GM19099 (cell line): ENCODE results near the gene LTBP2.

Experiments
- POLR2A ChIP-seq: IDR thresholded peaks from 3 replicates; pipeline ENCODE4 v1.6.1; 2011; ENCODE audit warnings: low read depth; ENCODE audit not compliant: insufficient read length; ENCODE audit errors: extremely low read depth

The LTBP2 gene

DNA sequence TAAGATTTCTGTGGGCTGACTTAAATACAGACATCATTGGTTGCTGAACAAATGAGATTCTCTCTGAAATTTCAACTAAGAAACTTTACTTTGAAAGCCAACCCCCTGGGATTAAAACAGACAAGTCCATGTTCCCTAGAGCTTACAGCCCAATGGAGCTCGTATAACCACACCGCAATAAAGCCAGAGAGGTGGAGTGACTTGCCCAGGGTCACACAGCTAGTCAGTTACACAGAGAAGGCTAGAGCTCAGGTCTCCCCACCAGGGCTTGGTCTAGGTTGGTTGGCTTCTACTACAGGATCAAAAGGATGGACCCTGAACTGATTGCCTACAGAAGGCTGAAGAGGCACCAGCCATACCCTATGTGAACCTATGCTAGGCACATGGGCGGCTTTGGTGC is 8.9 kb upstream of the LTBP2 start:
- no peak for TF ChIP-seq POLR2A

DNA sequence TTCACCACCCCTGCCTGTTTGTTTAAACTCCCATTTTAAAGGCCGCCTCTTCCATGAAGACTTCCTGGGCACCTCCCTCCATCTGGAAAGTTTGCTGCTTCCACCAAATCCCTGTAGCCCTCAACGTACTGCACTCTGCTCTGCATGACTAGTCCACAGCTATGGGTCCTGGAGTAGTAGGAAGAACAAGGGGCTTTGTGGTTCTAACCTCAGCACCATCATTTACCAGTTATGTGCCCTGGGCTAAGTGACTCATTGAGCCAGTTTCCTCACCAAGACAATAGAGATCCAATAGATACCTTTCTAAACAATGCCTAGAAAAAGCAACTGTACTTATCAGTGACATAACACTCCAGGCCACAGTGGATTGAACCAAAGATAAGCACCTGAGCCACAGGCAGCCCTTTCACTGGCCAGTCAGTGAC is 8.5 kb upstream of the LTBP2 start:
- TF ChIP-seq POLR2A = no peak

DNA sequence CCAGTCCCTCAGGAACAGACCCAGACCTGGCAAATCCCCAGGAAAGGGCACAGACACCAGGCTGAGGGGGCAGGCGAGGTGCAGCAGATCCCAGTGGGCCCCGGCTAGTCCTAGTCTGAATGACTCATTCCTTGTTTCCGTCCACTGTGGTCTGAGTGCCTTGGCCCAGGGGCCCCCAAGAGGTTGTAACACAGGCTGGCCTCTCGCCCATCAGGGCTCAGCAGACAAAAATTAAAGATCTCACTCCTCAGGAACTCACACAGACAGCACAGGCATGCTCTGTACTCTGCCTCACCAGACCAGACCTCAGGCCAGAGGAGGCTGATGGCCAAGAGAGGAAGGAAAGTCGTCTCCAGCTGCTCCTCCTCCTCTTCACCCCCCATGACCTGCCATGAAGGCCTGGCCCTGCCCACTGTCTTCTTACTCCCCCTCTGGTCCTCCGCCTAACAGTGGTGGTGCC is 7.7 kb upstream of the LTBP2 start:
- TF ChIP-seq POLR2A = no peak

DNA sequence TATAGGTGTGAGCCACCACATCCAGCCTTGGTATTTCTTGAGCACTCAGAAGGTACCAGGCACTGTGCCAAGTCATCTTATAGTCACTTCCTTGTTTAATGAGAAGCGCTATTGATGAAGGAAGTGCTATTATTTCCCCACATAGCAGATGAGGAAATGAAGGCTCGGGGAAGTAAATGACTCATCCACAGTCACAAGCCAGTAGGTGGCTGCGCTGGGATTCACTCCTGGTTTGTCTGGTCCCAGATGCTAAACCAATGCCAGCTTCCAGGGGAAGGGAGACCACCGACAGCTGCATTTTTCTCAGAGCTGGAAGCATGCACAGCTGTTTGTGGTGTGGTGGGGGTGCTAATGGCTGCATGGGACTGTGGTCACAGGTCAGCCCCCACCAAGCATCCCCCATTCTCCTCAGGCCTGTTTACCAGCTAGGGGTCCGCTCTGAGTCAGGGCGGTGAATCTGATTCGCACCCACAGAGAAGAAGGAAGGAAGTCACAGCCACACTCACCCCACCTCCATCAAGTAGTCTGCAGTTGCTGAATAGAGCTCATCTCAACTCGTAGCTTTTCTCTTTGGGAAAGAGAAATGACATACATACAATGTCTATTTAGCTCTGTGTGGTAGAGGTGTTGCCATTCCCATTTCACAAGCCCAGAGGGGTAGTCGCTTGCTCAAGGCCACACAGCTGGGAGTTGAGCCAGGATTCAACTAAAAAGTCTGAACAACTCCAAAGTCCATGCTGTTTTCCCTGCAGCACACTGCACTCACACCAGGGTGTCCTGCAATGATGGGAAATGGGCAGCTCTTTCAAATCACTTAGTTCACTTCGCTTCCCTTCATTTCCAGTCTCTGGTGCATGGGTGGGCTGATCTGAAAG is 6.3 kb upstream of the LTBP2 start:
- no peak for TF ChIP-seq POLR2A

DNA sequence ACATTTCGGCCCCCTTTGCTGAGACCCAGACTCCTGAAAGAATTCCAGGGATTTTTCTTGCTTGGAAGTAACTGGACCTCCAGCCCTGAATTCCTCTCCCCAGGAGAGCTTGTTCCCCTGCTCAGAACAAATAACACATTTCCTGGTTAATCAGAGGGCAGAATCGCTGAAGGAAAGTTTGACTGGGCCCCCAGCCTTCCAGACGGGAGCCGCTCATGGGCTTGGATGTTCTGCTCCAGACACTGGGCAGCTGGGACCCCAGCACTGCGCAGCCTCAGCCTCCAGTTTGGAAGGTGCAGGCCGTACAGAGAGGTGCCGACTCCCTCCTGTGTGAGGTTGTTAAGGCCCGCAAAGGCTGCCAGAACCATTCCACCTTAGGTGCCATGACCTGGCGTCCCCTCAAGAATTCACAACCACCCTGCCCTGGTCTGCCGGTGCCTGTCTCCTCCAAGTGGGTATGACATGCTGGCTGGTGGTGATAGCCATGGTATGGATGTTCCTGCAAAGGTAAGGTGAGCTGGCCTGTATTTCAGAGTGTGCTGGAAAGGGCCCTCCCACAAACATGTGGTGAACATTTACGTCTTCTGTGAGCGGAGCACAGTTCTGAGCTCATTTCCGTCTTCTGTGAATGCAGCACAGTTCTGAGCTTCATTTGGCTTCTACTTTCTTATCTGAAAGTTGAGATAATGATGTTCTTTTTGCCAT is 5.1 kb upstream of the LTBP2 start:
- TF ChIP-seq POLR2A = no peak

DNA sequence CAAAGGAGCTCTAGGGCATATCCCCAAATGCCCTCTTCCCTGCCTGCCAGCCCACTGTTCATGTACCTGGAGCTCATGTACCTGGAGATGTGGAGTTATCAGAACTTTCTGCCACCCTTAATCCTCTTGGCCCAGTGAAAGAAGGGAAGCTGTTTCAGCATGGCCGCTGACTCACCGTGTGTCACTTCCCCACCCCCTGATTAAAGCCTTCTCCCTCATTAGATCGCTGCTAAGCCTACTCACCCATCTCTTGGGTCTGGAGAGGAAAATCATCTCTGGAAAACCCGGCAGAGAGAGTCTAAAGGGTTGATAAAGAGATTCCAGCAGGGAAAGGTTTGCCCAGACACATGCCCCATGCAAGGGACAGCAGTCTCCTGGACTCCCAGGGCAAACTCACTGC is 4.5 kb upstream of the LTBP2 start:
- no peak for TF ChIP-seq POLR2A

DNA sequence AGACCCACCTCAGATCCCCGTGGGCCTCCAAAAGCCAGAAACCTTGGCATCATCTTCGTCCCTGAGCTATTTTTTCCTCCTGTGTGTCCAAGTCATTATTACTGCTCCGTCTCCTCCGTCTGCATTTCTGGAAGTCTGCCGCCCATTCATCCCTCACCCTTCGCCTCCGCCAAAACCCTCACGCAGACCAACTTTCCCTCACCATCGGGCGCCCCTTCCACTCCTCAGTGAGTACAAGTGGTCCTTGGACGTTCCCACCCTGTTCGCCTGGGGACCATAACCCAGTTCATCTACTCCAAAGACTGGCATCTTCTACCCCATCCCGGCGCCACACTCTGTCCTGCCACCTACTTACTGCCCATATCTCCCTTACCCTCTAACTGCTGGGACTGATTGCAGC is 3.7 kb upstream of the LTBP2 start:
- no peak for TF ChIP-seq POLR2A

DNA sequence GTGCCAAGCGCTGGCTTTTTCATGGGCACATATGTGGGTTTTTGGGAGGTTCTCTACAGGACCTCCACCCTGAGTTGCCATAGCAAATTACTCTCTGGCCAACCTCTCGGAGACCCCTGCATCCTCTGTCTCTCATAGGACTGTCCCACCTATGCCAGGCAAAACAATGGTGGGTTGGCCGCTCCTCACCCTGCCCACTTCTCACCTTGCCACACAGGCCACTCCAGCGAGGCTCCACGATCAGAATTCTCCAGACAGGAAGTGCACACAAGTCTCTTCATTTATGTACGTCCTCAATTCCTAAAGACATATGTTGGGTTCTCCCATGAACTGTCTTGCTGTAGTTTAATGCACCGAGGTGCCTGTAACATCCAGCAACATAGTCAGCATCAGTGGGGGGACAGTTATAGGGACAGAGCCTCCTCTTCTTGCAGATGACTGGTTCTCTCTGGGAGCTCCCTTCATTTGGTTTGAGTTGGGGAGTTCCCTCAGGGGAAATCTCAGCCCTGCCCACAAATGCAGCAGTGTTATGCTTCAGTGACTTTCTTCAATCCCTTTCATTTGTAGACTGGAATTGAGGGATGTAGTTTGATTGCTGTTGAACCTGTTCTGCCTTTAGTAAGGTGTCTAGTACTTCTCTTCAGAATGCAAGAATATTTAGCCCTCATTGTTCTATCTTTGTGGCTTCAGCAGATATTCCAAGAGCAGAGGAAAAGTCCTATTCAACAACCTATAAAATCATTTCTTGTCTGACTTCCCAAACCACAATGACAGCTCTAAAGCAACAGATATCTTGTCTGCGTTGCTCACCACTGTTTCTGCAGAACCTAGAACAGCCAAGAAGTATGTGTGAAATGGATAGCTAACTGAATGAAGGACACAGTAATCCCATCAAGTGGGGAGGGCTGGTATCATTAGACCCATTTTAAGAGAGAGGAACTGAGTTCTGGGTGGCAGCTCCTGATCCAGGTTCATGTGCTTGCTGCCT is 2.8 kb upstream of the LTBP2 start:
- TF ChIP-seq POLR2A = no peak

DNA sequence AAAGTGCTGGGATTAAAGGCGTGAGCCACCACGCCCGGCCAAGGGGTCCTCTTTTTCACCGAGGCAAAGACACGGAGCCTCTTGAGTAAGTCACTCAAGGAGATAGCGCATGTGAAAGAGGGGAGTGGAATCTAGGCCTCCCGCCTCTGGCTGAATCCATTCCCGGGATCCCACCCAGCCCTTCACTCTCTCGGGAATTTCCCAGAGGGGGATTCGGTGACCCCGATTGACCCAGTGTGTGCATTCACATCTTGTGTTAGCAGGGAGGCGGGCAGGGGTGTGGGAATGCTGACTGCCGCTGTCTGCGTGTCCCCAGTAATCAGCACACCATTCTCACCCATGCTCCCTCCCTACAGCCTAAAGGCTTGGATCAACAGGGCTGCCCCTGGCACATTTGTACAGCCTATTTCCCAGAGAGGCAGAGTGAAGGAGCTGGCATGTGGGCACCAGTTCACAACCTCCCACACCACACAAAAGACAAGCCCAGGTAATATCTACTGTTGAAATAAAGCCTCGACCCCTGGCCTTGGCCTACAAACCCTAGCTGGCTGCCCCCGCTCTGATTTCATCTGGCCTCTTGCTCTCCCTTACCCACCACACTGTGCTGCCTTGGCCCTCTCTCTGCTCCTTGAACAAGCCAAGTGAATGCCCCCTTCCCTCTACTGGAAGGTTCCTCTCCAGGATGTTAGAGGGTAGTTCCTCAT is 1.3 kb upstream of the LTBP2 start:
- no peak for TF ChIP-seq POLR2A

DNA sequence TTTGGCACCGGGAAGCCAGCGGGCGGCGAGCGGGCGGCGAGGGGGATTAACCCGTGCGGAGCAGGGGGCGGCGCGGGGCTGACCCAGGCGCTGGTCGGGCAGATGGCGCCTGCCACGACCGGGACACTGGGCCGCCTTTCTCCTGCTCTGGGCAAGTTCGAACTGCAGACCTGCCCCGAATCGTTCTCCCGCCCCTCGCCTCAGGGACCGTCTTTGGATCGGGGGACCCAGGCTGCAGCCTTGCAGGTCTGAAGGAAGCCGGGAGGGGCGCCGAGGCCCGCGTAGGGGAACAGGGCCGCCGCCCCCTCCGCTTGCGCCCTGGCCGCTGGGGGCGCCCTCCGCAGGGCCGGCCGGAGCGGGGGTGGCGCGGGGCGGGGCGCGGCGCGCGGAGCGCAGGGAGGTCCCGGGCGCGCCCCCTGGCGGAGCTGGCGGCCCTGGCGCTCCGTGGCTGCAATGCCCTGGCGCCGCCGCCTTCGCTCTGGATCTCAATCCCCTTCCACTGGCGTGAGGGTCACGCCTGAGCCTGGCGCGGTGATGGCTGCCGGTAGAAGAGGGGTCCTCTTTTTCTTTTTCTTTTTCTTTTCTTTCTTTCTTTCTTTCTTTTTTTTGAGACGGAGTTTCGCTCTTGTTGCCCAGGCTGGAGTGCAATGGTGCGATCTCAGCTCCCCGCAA is 449 bp upstream of the LTBP2 start:
- no peak for TF ChIP-seq POLR2A

DNA sequence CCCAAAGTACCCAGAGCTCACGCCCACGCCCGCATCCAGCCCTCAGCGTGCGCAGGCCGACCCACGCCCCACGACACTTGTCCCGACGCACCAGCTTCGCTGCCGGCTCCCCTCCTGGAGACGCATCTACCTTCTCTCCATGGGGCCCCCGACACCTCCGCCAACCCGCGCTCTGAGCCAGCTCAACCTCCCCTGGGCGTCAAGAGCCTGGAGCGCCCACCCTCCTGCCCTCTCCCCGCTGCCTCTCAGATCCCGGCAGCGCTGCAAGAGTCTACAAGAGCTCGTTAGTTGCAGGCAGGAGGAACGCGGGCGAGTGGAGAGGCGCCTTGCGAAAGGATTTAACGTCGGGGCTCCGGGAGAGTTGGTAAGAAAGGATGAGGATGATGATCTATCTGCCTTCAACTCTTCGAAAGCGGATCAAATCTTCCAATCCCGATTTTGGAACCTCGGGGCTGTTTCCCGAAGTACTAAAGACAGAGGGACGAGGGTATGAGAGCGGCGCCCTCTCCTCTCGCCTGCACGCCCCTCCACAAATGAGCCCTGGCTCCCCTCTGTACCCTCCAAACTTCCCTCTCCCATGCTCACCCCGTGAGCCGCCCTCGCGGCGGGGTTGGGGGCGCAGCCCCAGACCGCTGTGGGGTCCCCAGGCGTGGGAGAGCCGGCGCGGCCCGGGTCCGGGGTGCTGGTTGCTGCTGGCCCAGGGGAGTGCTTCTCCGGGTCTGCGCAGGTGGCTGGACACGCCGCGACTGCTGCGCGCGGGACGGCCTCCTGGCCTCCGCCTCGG is 979 bp downstream of the LTBP2 start:
- no peak for TF ChIP-seq POLR2A

DNA sequence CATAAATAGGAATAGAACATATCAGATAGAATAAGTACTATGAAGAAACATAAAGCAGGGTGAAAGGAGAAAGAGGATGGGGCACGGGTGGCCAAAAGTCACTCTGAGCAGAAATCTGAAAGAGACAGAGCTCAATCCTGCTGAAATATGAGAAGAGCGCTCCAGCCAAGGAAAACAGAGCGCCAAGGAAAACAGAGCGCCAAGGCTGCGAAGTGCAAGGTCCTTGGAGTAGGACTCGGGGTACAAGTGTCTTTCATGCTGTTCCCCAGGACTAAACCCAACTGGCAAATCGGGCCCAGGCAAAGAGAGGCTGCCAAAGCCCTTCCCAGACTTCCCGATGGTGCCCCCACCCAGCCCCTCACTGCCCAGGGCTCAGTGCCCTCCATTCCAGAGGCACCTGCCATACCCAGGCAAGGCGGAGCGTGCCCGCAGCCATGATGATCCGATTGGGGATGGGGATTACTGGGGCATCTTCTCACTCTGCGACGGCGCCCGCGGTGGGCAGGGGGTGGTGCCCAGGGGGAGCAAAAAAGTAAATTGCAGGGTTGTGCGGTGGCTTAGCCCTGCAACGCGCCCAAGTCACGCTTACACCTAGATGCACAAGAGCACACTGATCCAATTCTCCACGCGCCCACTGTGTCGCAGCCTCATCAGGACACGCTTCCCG is 1.7 kb downstream of the LTBP2 start:
- TF ChIP-seq POLR2A = no peak

DNA sequence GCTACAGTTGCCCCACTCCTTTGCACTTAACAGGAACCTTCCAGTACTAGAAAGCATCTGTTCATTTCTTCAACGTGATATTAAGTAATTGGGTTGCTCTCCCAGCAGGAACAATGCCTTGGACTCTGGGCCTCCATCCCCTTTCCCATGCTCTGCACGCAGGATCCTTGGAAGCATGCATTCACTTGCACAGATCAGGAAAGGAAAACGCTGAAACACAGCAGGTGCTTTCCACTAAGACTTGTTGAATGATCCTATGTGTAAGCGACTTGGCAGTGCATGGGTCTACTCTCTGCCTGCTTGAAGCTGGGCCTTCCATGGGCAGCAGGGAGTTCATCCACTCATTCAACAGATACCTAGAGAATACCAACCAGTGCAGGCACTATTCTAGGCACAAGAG is 2.3 kb downstream of the LTBP2 start:
- TF ChIP-seq POLR2A = no peak
